AG04449 (cell line): ENCODE data around the gene S100A7.

Experiments
- CTCF ChIA-PET: fragments of 350-600 bp; formaldehyde crosslinking; extraction: SDS; loops from one replicate; lab custom pipeline; 2021; ENCODE audit warnings: antibody characterized with exemption; lab: Yijun Ruan, JAX
- POLR2A ChIA-PET: fragments of 400-600, 350-600 bp; formaldehyde crosslinking; extraction: SDS; loops from one replicate; lab custom pipeline; 2020; ENCODE audit warnings: antibody characterized with exemption, inconsistent platforms; lab: Yijun Ruan, JAX
- DNase-seq: peaks from one replicate; pipeline ENCODE4 v3.0.0-alpha.2; 2010; ENCODE audit warnings: low read depth, low spot score
- H3K4me3 ChIP-seq: 2 replicates; pipeline ENCODE4 v1.5.1; 2011; ENCODE audit warnings: low read depth, mild to moderate bottlenecking, control low read depth, low read length
- CTCF ChIP-seq: IDR thresholded peaks from one replicate; pipeline ENCODE4 v1.5.1; 2011; ENCODE audit warnings: mild to moderate bottlenecking, moderate library complexity, low read length, control low read depth, inconsistent platforms; ENCODE audit not compliant: insufficient read depth; ENCODE audit errors: missing control alignments

S100A7 gene

GRCh38 chr1:153506386-153506785 is 45.9 kb upstream of the S100A7 start:
- DNase-seq, result no peak
- no peak for TF ChIP-seq CTCF
- CTCF ChIA-PET, result interaction anchor here (0.7 to 15.3 kb wide), 11 partner anchors 10 to 244 kb away, joined by 3 to 401 read pairs (median 6); partner anchors contain the start of genes S100A1, S100A13, S100A14 and S100A16
- no peak overlapping the region for H3K4me3 ChIP-seq
- POLR2A ChIA-PET, result interaction anchor here (1.1 kb wide), 4 partner anchors 16 to 128 kb away, joined by 3 to 6 read pairs (median 4); partner anchors contain the start of genes CHTOP, S100A13 and S100A16

- ChIA-PET POLR2A (no interaction called here), CTCF (interaction anchor here (1.1 to 15.3 kb wide), 5 partner anchors 11 to 153 kb away, joined by 3 to 401 read pairs (median 6); partner anchors contain the start of gene S100A13)
- no peak overlapping the region for H3K4me3 ChIP-seq
- no peak for DNase-seq
- no peak for TF ChIP-seq CTCF
Observed at GRCh38 chr1:153505576-153505975, 45.1 kb upstream of the S100A7 start.

GRCh38 chr1:153503766-153504165 is 43.3 kb upstream of the S100A7 start:
- no peak for TF ChIP-seq CTCF
- CTCF ChIA-PET, result interaction anchor here (1.0 to 15.3 kb wide), 4 partner anchors 10 to 245 kb away, joined by 3 to 401 read pairs (median 22); no protein-coding TSS in a partner anchor

GRCh38 chr1:153498746-153499145 is 38.3 kb upstream of the S100A7 start:
- ChIA-PET POLR2A (no interaction called here), CTCF (interaction anchor here (1.1 to 17.1 kb wide), 3 partner anchors 11 to 144 kb away, joined by 3 to 527 read pairs (median 3); partner anchors contain the start of genes PGLYRP4 and S100A9)
- TF ChIP-seq CTCF, result no peak

More at GRCh38 chr1:153503766-153504165, 43.3 kb upstream of the S100A7 start:
- no peak overlapping the region for H3K4me3 ChIP-seq
- POLR2A ChIA-PET, result no interaction called here
- DNase-seq, result no peak

GRCh38 chr1:153495536-153495935 is 35.1 kb upstream of the S100A7 start:
- POLR2A ChIA-PET, result no interaction called here
- no peak overlapping the region for H3K4me3 ChIP-seq
- CTCF ChIA-PET, result interaction anchor here (0.6 to 17.1 kb wide), 26 partner anchors 9 to 207 kb away, joined by 3 to 527 read pairs (median 6); partner anchors contain the start of genes PGLYRP4, S100A13, S100A9 and SNAPIN
- DNase-seq, result no peak
- no peak for TF ChIP-seq CTCF

More at GRCh38 chr1:153498746-153499145, 38.3 kb upstream of the S100A7 start:
- no peak overlapping the region for H3K4me3 ChIP-seq
- DNase-seq, result no peak

GRCh38 chr1:153494976-153495535 is 34.6 kb upstream of the S100A7 start:
- POLR2A ChIA-PET, result no interaction called here
- H3K4me3 ChIP-seq, result no peak overlapping the region
- CTCF ChIA-PET, result interaction anchor here (0.6 to 17.1 kb wide), 31 partner anchors 9 to 208 kb away, joined by 3 to 527 read pairs (median 6); partner anchors contain the start of genes PGLYRP4, S100A12, S100A13 and S100A9
- TF ChIP-seq CTCF, result peak; percentile 86
- DNase-seq, result no peak
